Measurements from ENCODE around the gene TRIL. TPM values are rescaled to one million over a fixed set of nuclear protein-coding genes. Genes with fewer than 3 reads are reported as not detected.

Gene TRIL
- total RNA-seq, 4 donors from 2014 or later, result 0.89 to 3.9 (median 1.9) TPM

- DNase-seq (ENCODE audit: low spot score in 2 of 2), result no peak
- intact Hi-C loops (cut with DNase I; ENCODE audit: low total_unique reads), result loop anchor here (10.0 kb wide), 1 partner anchor 95 kb away; no protein-coding TSS in a partner anchor
- no peak overlapping the region for H3K4me3 ChIP-seq (ENCODE audit: low read depth, poor library complexity, severe bottlenecking)
- WGBS, 2 donors, result 56 to 59% methylated on average over 7 of the region's 7 CpGs
- TF ChIP-seq POLR2A (IDR thresholded peaks at IDR 0.05) (no peak), CTCF (IDR thresholded peaks at IDR 0.05) (no peak)
Measured at GRCh38 chr7:28939844-28940544, 18.1 kb downstream of the TRIL start.

GRCh38 chr7:28939367-28939766 lies 18.8 kb downstream of the TRIL start:
- TF ChIP-seq POLR2A (IDR thresholded peaks at IDR 0.05), result no peak
- H3K4me3 ChIP-seq (ENCODE audit: low read depth, poor library complexity, severe bottlenecking), result no peak overlapping the region
- 70 to 71% methylated on average over 5 of the region's 5 CpGs for WGBS, 2 donors
- no peak for DNase-seq (ENCODE audit: low spot score in 2 of 2)
- intact Hi-C loops (cut with DNase I; ENCODE audit: low total_unique reads), result loop anchor here (10.0 kb wide), 1 partner anchor 95 kb away; no protein-coding TSS in a partner anchor

- no peak for TF ChIP-seq CTCF (IDR thresholded peaks at IDR 0.05)
- TF ChIP-seq POLR2A (IDR thresholded peaks at IDR 0.05), result no peak
- intact Hi-C loops (cut with DNase I; ENCODE audit: low total_unique reads), result loop anchor here (10.0 kb wide), 1 partner anchor 97 kb away; no protein-coding TSS in a partner anchor
- WGBS, 2 donors, result 71 to 72% methylated on average over 7 of the region's 7 CpGs
- no peak overlapping the region for H3K4me3 ChIP-seq (ENCODE audit: low read depth, poor library complexity, severe bottlenecking)
- DNase-seq (ENCODE audit: low spot score in 2 of 2), result no peak
Measured at GRCh38 chr7:28937619-28938018, 20.5 kb downstream of the TRIL start.

GRCh38 chr7:28937103-28937502 lies 21.0 kb downstream of the TRIL start:
- 68 to 71% methylated on average over 6 of the region's 6 CpGs for WGBS, 2 donors
- intact Hi-C loops (cut with DNase I; ENCODE audit: low total_unique reads), result loop anchor here (10.0 kb wide), 1 partner anchor 98 kb away; no protein-coding TSS in a partner anchor
- TF ChIP-seq POLR2A (IDR thresholded peaks at IDR 0.05) (no peak), CTCF (IDR thresholded peaks at IDR 0.05) (no peak)
- no peak for DNase-seq (ENCODE audit: low spot score in 2 of 2)
- no peak overlapping the region for H3K4me3 ChIP-seq (ENCODE audit: low read depth, poor library complexity, severe bottlenecking)

- H3K4me3 ChIP-seq (ENCODE audit: low read depth, poor library complexity, severe bottlenecking), result no peak overlapping the region
- WGBS, 2 donors, result 73 to 76% methylated on average over 2 of the region's 2 CpGs
- no peak for TF ChIP-seq CTCF (IDR thresholded peaks at IDR 0.05)
- TF ChIP-seq POLR2A (IDR thresholded peaks at IDR 0.05), result no peak
- intact Hi-C loops (cut with DNase I; ENCODE audit: low total_unique reads), result loop anchor here (10.0 kb wide), 1 partner anchor 101 kb away; no protein-coding TSS in a partner anchor
- DNase-seq (ENCODE audit: low spot score in 2 of 2), result no peak
Measured at GRCh38 chr7:28933846-28934320, 24.2 kb downstream of the TRIL start.

GRCh38 chr7:28931565-28931964 lies 26.6 kb downstream of the TRIL start:
- TF ChIP-seq CTCF (IDR thresholded peaks at IDR 0.05), result no peak
- no peak for TF ChIP-seq POLR2A (IDR thresholded peaks at IDR 0.05)
- H3K4me3 ChIP-seq (ENCODE audit: low read depth, poor library complexity, severe bottlenecking), result no peak overlapping the region
- intact Hi-C loops (cut with DNase I; ENCODE audit: low total_unique reads), result loop anchor here (10.0 kb wide), 1 partner anchor 103 kb away; no protein-coding TSS in a partner anchor
- DNase-seq (ENCODE audit: low spot score in 2 of 2), result no peak
- WGBS, 2 donors, result 79 to 86% methylated on average over 3 of the region's 3 CpGs
